AG04450 (cell line): ENCODE results near the gene DYTN. TPM values are rescaled to one million over a fixed set of nuclear protein-coding genes. Genes with fewer than 3 reads are reported as not detected.

ENCODE experiments used
- CTCF ChIA-PET: fragments of 300-600, 350-600 bp; formaldehyde crosslinking; extraction: SDS; loops from one replicate; lab custom pipeline; 2022; ENCODE audit warnings: antibody characterized with exemption, inconsistent platforms; lab: Charles Lee
- POLR2A ChIA-PET: fragments of 350-600 bp; formaldehyde crosslinking; extraction: SDS; loops from one replicate; lab custom pipeline; 2021; ENCODE audit warnings: antibody characterized with exemption, inconsistent platforms; lab: Yijun Ruan, JAX
- DNase-seq: peaks from one replicate; pipeline ENCODE4 v3.0.0-alpha.2; 2011; ENCODE audit warnings: low read depth, low spot score
- H3K27ac ChIP-seq: one replicate; pipeline ENCODE4 v1.5.1; 2012; ENCODE audit warnings: low read depth, low read length, control low read depth
- H3K27me3 ChIP-seq: one replicate; pipeline ENCODE4 v1.6.0; 2012; ENCODE audit warnings: low read length; ENCODE audit not compliant: control insufficient read depth, insufficient read depth
- H3K4me3 ChIP-seq: 2 replicates; pipeline ENCODE4 v1.5.1; 2011; ENCODE audit warnings: mild to moderate bottlenecking, low read depth, low read length, control low read depth
- H3K9me3 ChIP-seq: 2 replicates; pipeline ENCODE4 v1.5.1; 2012; ENCODE audit warnings: low read length; ENCODE audit not compliant: control insufficient read depth, insufficient read depth
- polyA plus RNA-seq: library from polyadenylated mRNA; depleted of rRNA; stranded (reverse); fragments of >200 nt; gene quantifications from 2 replicates; pipeline ENCODE4 v1.2.3, GENCODE V29; 2011; rRNA removed
- small RNA-seq: library from RNA; depleted of rRNA; stranded (forward); fragments of <200 nt; gene quantifications from one replicate; pipeline ENCODE3, GENCODE V24; 2012; ENCODE audit warnings: low read depth; ENCODE audit not compliant: insufficient read length
- TF ChIP-seq, protein P1 (sequence below): IDR thresholded peaks from 2 replicates; pipeline ENCODE4 v1.5.1; 2011; ENCODE audit warnings: low read depth, low read length, control low read depth, inconsistent platforms

Gene DYTN
- polyA plus RNA-seq, 1 experiment = not detected

DNA sequence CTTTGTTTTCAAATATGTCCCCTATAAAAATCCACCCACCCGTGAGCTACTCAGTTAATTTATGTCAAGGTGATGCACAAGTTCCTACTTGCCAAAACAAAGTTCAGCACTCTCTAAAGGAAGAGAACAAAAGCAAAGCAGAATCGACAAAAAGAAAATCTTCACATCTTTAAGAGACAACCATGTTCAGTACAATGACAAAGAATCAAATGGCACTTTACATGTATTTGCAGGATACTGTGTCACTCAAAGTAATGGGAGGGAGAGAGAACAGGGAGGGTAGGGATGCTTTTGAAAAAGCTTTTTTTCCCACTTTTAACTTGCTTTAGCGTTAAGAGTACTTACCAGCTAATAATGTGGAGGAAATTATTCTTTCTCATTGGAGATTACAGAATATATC, 115.0 kb downstream of the DYTN start:
- no peak for DNase-seq
- H3K27me3 ChIP-seq = no peaks in the 10 kb centered on the region
- TF ChIP-seq, protein P1, sequence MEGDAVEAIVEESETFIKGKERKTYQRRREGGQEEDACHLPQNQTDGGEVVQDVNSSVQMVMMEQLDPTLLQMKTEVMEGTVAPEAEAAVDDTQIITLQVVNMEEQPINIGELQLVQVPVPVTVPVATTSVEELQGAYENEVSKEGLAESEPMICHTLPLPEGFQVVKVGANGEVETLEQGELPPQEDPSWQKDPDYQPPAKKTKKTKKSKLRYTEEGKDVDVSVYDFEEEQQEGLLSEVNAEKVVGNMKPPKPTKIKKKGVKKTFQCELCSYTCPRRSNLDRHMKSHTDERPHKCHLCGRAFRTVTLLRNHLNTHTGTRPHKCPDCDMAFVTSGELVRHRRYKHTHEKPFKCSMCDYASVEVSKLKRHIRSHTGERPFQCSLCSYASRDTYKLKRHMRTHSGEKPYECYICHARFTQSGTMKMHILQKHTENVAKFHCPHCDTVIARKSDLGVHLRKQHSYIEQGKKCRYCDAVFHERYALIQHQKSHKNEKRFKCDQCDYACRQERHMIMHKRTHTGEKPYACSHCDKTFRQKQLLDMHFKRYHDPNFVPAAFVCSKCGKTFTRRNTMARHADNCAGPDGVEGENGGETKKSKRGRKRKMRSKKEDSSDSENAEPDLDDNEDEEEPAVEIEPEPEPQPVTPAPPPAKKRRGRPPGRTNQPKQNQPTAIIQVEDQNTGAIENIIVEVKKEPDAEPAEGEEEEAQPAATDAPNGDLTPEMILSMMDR = no peak
- H3K4me3 ChIP-seq = no peak overlapping the region
- H3K27ac ChIP-seq = no peak overlapping the region
- ChIA-PET POLR2A (no interaction called here), CTCF (no interaction called here)
- H3K9me3 ChIP-seq = no peaks in the 10 kb centered on the region

Small RNA genes within 50 kb of the gene (small RNA-seq; reads per million reads assigned to genes)
- not detected for gene RF00019

Other genes starting within 250 kb of the DYTN start
- not detected in 2 replicates for gene FAM237A, start 75.9 kb downstream of the DYTN start, polyA plus RNA-seq
- gene MDH1B, start 46.9 kb upstream of the DYTN start, polyA plus RNA-seq = 0.78 and 1.3 TPM in 2 replicates
- 26.8 and 37.2 TPM in 2 replicates for gene FASTKD2, start 47.2 kb upstream of the DYTN start, polyA plus RNA-seq
- 0.12 TPM in 1 of 2 replicates, not detected in the other for gene CPO, start 221.1 kb upstream of the DYTN start, polyA plus RNA-seq